NCI-H2196 treated with DMSO at 0.1 percent for 48 hours (cell line): Measurements from ENCODE around the gene PDZD8.

Experiments
- DNase-seq: peaks from one replicate; lab custom pipeline; 2025; ENCODE audit not compliant: unreplicated experiment; lab: John Stamatoyannopoulos, UW

Gene PDZD8, protein sequence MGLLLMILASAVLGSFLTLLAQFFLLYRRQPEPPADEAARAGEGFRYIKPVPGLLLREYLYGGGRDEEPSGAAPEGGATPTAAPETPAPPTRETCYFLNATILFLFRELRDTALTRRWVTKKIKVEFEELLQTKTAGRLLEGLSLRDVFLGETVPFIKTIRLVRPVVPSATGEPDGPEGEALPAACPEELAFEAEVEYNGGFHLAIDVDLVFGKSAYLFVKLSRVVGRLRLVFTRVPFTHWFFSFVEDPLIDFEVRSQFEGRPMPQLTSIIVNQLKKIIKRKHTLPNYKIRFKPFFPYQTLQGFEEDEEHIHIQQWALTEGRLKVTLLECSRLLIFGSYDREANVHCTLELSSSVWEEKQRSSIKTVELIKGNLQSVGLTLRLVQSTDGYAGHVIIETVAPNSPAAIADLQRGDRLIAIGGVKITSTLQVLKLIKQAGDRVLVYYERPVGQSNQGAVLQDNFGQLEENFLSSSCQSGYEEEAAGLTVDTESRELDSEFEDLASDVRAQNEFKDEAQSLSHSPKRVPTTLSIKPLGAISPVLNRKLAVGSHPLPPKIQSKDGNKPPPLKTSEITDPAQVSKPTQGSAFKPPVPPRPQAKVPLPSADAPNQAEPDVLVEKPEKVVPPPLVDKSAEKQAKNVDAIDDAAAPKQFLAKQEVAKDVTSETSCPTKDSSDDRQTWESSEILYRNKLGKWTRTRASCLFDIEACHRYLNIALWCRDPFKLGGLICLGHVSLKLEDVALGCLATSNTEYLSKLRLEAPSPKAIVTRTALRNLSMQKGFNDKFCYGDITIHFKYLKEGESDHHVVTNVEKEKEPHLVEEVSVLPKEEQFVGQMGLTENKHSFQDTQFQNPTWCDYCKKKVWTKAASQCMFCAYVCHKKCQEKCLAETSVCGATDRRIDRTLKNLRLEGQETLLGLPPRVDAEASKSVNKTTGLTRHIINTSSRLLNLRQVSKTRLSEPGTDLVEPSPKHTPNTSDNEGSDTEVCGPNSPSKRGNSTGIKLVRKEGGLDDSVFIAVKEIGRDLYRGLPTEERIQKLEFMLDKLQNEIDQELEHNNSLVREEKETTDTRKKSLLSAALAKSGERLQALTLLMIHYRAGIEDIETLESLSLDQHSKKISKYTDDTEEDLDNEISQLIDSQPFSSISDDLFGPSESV

GRCh38 chr10:117375360-117376178 is at the start of gene PDZD8:
Gene PDZD8 (minus strand): TSS chr10:117375440. CDS start chr10:117375227, 213 bp downstream.
- DNase-seq: peak; percentile 46

DNA sequence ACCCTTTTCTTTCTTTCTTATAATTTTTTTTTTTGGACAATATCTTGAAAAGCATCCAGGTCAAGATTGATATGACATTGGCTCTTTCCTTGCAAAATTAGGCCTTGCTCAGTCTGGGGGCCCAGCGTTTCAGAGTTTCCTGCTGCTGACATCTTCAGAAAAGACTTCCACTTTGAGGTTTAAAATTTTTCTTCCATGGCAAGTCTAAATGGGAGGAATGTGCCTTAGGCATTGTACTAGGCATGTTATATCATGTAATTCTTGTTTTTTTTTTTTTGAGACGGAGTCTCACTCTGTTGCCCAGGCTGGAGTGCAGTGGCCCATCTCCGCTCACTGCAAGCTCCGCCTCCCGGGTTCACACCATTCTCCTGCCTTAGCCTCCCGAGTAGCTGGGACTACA is 48.9 kb upstream of the PDZD8 start:
- no peak for DNase-seq

DNA sequence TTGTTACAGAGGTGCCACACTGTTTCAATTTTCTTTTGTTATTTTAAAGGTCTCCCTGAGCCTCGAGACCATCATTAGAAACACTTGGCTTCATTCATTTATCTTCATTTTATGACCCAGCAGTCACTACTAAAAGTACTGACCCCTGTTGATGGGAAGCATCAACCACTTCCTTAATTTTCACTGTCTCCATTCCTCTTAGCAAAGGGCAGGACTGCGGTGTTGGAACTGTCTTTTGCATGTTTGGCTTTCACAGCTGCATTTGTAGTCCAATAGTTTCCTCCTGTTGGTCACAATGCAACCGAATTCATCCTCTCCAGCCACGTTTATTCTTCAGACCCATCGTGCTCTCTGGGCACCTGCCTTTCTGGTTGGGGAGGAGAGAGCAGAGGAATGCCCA is 46.7 kb upstream of the PDZD8 start:
- no peak for DNase-seq

DNA sequence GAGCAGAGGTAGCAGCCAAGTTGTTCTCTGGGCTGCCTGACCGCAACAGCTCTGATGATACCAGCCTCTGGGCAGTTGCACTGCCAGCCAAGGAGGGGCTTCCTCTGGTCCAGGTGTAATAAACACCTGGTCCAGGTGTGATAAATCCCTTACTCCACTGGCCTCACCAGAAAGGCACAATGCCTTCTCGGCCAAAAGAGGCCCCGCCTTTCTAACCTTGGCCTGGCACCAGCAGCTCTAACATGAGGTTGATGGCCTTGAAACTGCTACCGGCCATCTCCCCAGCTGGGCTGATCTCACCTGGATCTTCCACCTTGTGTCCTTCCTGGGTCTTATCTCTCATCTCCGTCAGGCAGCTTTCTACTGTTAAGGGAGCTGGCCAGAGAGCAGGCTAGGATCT is 45.5 kb upstream of the PDZD8 start:
- no peak for DNase-seq

DNA sequence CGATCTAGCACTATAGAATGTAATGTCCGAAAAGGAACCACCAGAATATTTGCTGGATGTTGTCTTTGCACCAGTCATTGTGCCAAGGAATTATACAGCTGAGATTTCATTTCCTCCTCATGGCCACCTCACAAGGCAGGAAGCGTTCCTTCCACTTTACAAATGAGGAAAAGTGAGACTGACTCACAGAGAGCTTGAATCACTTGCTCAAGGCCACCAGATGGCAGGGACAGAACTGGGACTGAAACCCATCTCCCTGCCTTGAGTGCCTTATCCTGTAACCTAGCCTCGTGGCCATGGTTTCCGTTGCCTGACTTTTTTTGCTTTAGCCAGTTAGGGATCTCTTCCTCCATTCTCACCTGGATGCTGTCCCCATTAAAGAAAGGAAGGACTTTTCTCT is 44.7 kb upstream of the PDZD8 start:
- DNase-seq: no peak

GRCh38 chr10:117419159-117419558 is 43.9 kb upstream of the PDZD8 start:
- no peak for DNase-seq

DNA sequence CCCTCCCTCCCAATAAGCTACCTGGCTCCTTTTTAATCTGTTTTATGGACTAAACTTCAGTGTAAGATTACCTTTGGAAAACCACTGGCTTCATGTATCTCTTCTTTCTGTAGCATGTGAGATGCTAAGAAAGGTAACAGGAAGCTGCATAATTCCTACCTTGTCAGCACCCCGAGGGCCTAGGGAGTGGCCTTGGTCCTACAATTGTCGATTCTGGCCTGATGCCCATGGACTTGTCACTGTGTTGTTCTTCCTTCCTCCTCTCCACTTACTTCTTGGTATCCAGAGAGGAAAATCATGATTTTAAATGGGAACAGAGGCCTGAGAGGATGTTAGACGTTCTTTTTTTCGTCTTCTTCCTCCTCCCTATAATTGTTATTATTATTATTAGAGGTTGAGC is 42.9 kb upstream of the PDZD8 start:
- DNase-seq: no peak

GRCh38 chr10:117417196-117417595 is 42.0 kb upstream of the PDZD8 start:
- no peak for DNase-seq

DNA sequence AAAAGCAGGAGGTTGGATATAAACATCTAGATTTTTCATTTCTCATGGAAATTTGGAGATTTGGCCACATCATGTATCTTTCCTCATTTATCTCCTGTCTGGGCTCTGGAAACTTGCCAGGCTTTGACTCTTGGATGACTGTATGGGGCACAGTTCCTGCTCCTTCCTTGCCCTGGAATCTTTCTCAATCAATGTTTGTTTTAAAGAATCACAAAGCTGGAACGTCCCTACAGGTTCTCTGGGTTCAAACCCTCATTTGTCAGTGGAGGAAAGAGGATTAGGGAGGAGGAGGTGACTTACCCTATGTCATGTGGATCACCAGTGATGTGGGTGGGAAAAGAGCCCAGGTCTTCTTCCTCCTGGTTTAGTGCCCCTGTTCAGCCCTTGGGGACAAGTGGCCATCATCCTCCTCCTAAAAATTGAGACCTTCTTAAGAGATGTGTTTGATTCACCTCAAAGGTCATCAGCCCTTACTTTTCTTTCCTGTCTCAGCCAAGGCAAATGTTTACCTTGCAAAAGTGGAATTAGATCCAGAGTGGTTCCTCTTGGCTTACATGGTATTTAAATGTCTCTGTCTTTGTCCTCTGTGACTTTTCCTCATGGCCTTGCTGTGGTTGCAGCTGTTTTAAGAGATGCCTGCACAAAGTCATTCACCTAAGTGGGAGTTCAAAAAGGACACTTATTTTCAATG is 38.8 kb upstream of the PDZD8 start:
- no peak for DNase-seq

DNA sequence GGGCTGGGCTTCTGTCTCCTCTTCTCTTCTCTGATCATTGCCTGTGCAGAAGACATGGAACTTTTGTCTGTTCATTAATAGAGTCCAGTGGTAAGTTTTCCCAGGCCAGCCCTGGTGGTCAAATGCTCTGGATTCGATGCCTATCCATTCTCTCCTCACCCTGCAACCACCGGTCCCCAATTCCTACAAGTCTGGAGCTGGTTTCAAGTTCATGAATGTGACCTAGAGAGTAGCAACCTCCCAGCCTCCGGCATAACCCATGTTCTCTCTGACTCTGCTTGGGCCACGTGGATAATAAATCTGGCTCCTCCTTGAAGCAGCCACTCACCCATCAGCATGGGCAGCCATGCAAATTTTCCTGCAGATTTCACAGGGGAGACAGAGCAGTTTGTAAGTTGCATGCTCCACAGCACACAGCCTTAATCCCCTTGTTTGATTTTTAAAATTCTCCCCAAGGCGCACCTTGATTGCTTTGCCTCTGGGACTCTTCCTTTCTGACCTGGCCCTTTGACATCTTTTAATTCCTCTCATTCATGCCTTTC is 37.3 kb upstream of the PDZD8 start:
- no peak for DNase-seq

- no peak for DNase-seq
Measured at GRCh38 chr10:117411479-117412399, 36.5 kb upstream of the PDZD8 start.

- DNase-seq: no peak
Measured at GRCh38 chr10:117410557-117410956, 35.3 kb upstream of the PDZD8 start.

DNA sequence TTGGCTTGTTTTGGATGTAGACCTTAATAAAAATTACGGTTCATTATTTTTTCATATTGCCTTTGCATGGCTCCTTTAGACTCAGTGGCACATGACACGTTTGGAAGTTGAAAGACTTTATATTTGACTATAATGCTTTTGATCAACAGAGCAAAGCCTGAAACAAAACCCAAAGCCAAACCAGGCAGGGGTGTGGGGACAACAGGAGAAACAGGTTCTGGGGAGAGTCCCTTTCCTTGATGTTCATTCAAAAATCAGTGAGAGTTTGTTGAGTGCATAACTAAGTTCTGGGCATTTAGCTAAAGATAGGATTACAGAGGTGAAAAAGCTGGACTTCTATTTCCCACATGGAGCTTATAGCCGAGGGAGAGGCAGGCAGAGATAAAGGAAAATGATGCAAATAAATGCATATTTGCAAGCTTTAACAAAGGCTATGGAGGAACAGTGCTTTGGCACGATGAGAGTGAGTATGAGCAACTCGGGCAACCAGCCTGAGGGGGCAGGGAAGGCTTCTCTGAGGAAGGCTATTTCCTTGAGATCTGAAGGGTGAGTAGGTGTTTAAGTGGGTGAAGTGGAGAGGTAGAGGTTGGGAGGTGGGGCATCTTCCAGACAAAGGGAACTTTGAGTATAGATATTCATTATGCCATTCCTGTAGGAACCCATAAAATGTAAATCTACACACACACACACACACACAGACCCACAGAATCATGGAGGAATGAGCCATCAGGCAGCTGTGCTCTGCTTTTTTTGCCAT is 34.5 kb upstream of the PDZD8 start:
- DNase-seq: no peak

- no peak for DNase-seq
Measured at GRCh38 chr10:117408436-117409384, 33.5 kb upstream of the PDZD8 start.

DNA sequence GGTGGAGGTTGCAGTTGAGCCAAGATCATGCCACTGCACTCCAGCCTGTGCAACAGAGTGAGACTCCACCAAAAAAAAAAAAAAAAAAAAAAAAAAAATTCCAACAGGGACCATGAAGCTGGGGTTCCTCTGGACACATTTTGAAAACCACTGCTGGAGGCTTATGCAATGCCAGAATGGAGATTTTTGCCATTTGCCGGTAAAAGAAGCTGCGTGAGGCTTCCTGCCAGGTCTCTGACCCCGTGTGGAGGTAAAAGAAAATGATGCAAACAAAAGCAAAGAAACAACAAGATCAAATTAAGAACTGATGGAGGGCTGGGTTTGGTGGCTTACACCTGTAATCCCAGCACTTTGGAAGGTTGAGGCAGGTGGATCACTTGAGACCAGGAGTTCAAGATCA is 30.5 kb upstream of the PDZD8 start:
- no peak for DNase-seq

DNA sequence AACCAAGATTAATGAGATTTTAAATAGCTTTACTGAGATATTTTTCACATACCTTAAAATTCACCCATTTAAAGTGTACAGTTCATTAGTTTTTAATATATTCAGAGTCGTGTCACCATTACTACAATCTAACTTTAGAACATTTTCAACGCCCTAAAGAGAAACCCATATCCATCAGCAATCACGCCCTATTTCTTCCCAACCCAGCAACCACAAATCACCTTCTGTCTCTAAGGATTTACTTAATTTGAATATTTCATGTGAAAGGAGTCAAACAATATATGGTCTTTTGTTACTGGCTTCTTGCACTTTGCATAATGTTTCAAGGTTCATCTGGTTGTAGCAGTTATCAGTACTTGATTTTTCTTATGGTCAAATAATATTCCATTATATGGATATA is 25.1 kb upstream of the PDZD8 start:
- no peak for DNase-seq
